GM11168 (cell line): ENCODE results near the gene CEP112.

Experiments used
- in situ Hi-C: fragments of 300-500 bp; cut with MboI; formaldehyde crosslinking; loops from one replicate; pipeline ENCODE4 v1.12.0; 2022; ENCODE audit warnings: low sequenced_read_pairs; ENCODE audit not compliant: unreplicated experiment

The CEP112 gene

DNA sequence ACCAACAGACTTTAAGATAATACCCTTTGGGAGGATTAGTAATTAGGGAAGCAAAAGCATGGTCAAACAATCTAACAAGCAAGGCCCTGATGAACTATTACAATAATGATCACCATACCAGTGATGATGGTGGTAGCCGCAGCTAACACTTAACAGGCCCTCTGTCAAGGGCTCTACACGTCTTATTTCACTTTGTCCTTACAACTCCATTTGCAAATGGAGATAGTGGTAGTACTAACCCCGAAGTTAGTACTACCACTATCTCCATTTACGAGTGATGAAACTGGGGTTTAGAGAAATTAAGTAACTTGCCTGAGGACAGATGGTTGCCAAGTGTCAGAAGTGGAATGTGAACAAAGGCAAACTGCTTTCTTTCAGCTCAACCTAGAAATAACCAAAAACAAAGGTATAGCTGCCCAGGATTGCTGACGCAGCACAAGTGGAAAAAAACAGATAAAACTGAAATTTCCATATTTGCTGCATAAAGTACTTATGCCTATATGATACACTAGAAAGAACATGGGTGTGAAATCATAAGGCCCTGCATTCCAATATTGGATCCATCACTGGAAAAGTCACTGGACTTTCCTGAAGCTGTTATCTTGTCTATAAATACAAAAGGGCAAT is 24.6 kb downstream of the CEP112 start:
- in situ Hi-C loops: loop anchor here (25.0 kb wide), 1 partner anchor 880 kb away; no protein-coding TSS in a partner anchor

DNA sequence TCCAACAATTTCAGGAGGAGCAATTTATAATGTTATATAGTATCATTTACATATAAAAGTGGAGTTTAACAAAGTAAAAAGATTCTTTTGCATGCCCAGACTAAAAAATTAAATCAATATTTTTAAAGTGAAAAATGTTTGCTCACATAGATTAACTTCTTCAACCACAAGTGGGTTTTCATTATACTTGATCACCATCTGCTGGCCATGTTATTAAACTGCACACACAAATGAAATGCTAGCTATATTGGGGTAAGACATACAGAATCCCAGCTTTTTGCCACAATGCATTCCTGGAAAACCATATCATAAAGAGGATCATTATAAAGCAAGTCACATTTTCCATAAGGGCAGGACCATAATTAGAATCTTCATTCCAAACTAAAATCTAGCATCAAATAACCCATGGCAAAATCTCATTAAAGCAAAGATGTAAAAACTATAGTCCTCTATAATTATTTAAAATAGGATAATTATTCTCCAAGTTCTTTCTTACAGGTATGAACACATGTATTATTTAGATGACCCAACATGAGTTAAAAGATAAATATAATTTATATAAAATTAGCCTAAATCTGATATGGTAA is 26.3 kb downstream of the CEP112 start:
- in situ Hi-C loops: loop anchor here (25.0 kb wide), 1 partner anchor 878 kb away; no protein-coding TSS in a partner anchor

DNA sequence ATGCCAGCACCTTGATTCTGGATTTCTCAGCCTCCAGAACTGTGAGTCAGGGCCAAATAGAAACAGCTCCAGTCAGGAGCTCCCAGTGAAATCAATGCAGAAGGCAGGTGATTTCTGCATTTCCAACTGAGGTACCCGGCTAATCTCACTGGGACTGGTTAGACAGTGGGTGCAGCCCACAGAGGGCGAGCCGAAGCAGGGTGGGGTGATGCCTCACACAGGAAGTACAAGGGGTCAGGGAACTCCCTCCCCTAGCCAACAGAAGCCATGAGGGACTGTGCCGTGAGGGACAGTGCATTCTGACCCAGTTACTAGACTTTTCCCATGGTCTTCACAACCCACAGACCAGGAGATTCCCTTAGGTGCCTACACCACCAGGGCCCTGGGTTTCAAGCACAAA is 36.9 kb downstream of the CEP112 start:
- in situ Hi-C loops: loop anchor here (25.0 kb wide), 1 partner anchor 868 kb away; no protein-coding TSS in a partner anchor

DNA sequence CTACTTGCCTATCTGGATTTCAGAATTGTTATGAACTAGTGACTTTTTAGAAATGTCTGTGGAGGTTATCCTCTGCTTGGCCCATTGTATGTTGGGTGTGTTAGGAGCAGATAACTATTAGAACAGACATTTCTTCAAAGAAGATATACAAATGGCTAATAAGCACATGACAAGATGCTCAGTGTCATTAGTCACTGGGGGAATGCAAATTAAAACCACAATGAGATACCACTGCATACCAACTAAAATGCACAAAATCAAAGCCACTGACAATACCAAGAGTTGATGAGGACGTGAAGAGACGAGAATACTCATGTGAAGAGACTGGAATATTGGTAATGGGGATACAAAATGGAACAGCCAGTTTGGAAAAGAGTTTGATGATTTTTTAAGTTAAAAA is 39.2 kb downstream of the CEP112 start:
- in situ Hi-C loops: loop anchor here (25.0 kb wide), 1 partner anchor 865 kb away; no protein-coding TSS in a partner anchor

DNA sequence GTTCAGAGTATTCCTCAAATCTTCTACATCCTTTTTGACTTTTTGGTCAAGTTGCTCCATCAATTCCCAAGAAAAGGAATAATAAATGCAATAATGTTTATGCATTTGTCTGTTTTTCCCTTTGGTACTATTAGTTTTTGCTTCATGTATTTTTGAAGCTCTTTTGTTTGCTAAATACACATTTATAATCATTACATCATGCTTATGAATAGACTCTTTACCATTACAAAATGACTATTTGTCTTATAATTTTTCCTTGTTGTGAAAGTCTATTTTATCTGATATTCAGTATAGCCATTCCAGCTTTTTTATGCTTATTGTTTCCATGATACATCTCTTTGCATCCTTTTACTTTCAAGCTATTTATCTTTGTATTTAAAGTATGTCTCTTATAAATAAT is 41.2 kb downstream of the CEP112 start:
- in situ Hi-C loops: loop anchor here (25.0 kb wide), 1 partner anchor 863 kb away; no protein-coding TSS in a partner anchor

DNA sequence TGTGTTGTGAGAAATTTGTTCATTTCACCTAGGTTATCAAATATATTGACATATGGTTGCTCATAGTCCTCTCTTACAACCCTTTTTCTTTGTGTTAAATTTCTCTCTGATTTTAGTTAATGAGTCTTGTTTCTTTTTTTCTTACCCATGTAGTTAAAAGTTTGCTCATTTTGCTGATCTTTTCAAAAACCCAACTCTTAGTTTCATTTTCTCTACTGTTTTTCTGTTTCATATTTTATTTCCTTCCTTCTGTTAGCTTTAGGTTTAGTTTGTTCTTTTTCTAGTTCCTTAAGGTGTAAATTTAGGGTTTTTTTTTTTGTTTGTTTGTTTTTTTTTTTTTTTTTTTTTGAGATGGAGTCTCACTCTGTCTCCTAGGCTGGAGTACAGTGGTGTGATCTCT is 42.4 kb downstream of the CEP112 start:
- in situ Hi-C loops: no loop called here

DNA sequence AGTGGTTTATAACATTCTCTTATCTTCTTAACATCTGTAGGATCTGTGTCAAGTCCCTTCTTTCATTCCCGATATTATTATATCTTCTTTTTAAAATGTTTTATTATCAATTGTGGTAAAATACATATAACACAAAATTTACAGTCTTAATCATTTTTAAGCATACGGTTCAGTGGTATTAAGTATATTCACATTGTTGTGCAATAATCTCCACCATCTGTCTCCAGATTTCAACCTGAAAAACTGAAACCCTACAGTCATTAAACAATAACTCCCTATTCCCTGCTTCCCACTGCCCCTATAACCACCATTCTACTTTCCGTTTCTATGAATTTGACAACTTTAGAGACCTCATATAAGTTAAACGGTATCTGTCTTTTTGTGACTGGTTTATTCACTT is 45.5 kb downstream of the CEP112 start:
- in situ Hi-C loops: no loop called here

DNA sequence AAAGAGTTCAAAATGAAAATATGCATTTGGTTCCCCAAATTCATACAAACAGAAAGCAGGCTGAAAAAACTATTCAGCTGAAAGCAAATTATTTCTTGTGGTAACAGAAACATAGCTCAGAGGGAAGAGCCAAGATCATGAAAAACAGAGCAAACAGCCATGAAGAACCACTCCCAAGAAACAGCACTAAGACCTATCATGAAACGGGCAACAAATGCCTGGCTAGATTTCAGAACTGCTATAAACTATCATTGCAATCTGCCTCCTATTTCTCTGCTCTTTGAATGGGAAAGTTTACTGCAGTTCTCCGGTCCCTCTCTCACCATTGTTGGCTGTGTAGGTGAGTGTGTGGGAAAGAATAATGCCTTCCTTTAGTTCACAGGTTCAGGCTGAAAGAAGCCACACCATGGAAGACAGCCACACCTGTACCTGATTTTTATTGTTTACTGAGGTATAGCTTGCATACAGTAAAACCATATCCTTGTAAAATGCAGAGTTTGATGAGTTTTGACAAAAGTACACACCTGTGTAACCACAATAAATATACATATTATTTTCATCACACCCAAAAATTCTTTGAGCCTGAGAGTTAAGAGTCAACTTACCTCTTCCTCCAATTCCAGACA is 48.2 kb downstream of the CEP112 start:
- in situ Hi-C loops: no loop called here

DNA sequence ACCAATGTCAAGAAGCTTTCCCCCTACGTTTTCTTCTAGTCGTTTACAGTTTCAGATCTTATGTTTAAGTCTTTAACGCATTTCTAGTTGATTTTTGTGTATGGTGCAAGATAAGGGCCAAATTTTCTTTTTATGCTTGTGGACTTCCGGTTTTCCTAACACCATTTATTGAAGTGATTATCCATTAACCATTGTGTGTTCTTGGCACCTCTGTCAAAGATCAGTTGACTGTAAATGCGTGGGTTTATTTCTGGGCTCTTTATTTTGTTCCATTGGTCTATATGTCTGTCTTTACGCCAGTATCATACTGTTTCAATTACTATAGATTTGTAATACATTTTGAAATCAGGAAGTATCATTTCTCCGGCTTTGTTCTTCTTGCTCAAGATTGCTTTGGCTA is 49.5 kb downstream of the CEP112 start:
- in situ Hi-C loops: no loop called here

DNA sequence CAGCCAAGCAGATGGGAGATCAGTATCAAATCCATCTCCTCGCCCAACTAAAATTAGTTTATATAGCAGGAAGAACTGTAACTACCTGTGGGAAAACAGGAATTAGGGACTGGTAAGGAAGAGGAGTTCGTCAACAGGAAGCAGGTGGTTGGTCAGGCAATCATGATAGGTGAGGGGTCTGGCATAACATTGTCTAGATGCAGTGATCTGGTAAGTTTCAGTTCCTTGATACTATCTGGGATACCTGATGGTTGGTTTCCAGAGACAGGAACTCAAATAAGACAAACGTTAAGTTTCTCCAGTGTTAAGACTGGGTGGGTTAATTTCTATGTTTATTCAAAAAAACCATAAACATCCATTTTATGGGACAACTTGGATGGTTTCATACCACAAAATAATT is 53.8 kb downstream of the CEP112 start:
- in situ Hi-C loops: no loop called here

DNA sequence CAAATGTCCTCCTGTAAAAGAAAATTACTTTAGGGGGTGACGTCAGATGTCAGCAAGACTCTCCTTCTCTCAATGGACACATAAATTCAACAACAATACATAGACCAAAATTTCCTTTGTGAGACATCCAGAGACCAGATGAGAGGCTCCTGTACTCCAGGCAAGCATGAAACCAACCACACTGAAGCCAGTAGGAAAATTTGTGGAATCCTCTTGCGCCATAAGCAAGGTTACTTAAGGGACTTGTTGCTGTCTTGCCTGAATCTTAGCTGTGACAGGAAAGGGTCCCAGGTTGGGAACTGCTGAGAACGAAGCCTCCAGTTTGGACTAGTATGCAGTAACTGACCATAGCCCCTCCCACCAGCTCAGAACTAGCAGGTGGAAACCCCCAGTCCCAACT is 56.0 kb downstream of the CEP112 start:
- in situ Hi-C loops: no loop called here

DNA sequence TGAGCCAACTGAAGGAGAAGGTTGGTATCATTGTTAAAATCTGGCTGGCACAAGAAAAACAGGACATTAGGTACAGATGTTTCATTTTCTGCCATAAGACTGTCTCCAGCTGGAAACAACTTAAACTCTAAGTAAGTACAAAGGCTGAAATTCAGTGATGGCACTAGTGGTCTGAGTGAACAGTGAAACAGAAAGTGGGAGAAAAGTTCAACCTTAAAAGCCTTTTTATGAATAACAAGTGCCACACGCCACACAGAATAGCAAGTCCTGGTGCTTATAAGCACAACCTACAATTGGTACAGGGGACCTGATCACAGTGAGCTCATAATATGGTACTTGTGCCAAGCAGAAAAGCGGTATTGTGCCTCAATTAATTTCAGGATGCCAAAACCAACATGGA is 56.7 kb downstream of the CEP112 start:
- in situ Hi-C loops: no loop called here

DNA sequence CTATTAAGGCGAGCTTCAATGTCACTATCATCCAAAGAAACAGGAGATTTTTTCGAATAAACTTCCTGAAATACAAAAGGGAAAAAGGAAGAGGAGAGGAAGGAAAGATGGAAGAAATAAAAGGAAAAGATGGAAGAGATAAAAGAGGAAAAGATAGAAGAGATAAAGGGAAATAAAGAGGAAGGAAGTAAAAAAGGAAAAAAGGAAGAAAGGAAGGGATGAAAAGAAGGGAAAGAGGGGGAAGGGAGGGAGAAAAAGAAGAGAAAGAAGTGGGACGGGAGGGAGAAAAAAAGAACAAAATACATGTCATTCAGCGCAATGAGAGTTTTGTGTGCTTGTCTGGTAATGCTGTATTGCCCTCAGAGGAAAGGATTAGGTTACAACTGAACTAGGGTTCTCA is 62.2 kb downstream of the CEP112 start:
- in situ Hi-C loops: no loop called here

DNA sequence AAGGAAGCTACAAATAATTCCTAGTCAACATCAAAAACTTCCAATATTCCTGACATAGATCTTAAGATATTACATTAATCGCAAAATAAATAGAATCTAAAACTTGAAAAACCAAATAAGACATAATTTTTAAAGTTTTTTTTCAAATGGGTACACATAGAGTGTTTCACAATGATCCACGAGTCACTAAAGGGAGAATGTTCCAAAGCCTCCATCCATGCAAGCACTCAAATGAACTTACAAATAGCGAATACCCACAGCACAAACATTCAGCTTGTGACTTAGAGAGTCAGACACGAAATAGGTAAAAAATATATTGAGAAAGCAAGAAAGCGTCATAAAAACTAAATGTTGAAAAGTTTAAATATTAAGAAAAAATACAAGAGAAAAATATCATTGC is 65.7 kb downstream of the CEP112 start:
- in situ Hi-C loops: no loop called here

DNA sequence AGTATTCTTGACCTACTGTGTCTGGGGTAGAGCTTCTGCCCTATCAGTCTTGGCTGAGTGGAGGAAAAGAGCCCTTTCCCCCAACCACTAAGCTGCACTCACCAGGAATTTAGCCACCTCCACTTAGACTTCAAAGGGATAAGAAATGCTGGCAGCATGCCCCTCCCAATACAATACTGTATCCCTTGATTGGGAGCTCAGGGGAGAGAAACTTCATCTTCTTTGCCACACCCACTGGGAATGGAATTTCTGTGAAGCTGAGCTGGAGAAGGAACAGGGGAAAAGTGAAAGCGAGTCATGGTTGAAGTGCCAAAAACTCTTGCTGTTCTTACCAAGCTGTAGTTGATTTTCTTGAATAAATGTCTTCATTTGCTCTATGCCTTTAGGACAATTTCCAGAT is 68.8 kb downstream of the CEP112 start:
- in situ Hi-C loops: no loop called here

DNA sequence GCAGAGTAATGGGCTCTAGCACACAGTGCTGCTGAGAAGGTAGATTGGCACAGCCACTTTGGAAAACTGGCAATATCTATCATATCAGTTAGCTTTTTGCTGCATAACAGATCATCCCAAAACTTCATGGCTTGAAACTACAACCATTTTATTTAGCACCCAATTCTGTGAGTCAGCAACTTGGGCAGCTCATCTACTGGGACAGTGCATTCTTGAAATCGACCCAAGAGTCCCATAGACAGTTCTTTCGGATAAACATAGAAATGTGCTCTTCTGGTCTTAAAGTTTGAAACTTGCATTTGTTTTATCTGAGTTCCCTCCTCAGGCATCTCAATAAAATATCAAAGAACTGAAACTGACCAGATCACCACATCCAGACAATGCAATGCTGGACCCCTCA is 76.7 kb downstream of the CEP112 start:
- in situ Hi-C loops: no loop called here

DNA sequence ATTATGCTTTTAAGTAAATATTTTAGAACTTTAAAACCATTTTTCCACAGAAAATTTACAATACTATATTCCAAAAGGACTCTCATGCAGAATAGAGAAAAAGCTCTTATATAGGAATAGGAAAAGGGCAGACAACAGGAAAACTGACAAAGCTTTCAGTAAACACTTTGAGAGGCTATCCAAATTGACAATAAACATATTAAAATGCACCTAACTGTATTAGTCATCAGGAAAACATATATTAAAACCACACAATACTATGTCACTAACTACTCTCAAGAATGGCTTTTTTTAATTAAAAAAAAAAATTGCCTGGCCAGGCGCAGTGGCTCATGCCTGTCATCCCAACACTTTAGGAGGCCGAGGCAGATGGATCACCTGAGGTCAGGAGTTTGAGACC is 77.3 kb downstream of the CEP112 start:
- in situ Hi-C loops: no loop called here

DNA sequence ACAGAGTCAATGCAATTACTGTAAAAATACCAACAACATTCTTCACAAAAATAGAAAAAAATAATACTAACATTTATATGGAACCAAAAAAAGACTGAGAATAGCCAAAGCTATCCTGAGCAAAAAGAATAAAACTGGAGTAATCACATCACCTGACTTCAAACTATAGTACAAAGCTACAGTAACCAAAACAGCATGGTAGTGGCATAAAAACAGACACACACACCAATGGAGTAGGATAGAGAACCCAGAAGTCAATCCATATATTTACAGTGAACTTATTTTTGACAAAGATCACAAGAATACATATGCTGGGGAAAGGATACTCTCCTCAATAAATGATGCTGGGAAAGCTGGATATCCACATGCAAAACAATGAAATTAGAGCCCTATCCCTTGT is 84.2 kb downstream of the CEP112 start:
- in situ Hi-C loops: no loop called here

DNA sequence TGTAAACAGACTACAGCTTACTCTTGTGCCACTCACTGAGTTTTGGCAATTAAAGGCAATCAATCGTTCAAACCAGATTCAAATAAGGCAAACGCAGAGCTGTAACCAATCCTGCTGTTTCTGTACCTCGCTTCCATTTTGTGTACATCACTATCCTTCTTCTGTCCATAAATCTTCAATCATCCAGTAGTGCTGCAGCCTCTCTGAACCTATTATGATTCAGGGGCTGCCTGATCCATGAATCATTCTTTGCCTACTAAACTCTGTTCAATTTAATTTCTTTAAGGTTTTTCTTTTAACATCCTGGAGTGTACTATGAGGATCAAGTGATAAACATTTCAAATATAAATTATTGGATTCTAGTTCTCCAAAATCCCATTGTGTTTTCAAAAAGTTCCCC is 93.9 kb downstream of the CEP112 start:
- in situ Hi-C loops: no loop called here

DNA sequence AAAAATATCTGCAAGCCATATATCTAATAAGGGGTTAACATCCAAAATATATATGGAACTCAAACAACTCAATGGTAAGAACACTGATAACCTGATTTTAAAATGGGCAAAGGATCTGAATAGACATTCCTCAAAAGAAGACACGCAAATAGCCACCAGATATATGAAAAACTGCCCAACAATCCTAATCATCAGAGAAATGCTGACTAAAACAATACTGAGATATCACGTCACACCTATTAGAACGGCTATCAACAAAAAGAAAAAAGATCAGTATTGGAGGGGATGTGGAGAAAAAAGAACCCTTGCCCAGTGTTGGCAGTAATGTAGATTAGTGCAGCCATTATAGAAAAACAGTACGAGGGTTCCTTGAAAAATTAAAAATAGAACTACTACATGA is 97.2 kb downstream of the CEP112 start:
- in situ Hi-C loops: no loop called here

DNA sequence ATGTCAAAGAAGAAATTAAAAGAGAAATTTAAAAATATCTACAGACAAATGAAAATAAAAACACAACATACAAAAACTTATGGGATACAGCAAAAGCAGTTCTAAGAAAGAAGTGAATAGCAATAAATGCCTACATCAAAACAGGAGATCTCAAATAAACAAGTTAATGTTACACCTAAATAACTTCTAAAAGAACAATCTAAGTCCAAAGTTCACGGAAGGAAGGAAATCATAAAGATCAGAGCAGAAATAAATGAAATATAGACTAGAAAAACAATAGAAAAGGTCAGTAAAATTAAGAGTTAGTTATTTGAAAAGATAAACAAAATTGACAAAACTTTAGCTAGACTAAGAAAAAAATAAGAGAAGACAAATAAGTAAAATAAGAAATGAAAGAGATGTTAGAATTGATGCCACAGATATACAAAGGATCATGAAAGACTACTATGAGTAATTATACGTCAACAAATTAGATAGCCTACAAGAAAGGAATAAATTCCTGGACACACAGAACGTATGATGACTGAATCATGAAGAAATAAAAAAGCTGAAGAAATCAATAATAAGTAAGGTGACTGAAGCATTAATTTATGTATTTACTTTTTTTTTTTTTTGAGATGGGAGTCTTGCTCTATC is 100.4 kb downstream of the CEP112 start:
- in situ Hi-C loops: no loop called here
